NB4 (cell line): Measurements from ENCODE around the gene USP24.

Experiments
- DNase-seq: peaks from one replicate; pipeline ENCODE4 v3.0.0; 2010; ENCODE audit warnings: low read depth
- H3K4me3 ChIP-seq: one replicate; pipeline ENCODE4 v1.5.1; 2011; ENCODE audit warnings: mild to moderate bottlenecking, low read depth, low read length, moderate library complexity
- CTCF ChIP-seq: IDR thresholded peaks from one replicate; pipeline ENCODE4 v1.5.1; 2012; ENCODE audit warnings: low read depth, low read length
- MAX ChIP-seq: IDR thresholded peaks from 2 replicates; pipeline ENCODE4 v1.6.1; 2011; ENCODE audit warnings: low read depth, low read length
- MYC ChIP-seq: IDR thresholded peaks from 2 replicates; pipeline ENCODE4 v1.6.1; 2011; ENCODE audit warnings: low read depth, low read length
- POLR2A ChIP-seq: IDR thresholded peaks from 2 replicates; pipeline ENCODE4 v1.6.1; 2011; ENCODE audit warnings: mild to moderate bottlenecking; ENCODE audit not compliant: insufficient read length; ENCODE audit errors: extremely low read depth

Gene USP24

GRCh38 chr1:55150880-55151588, 64.1 kb downstream of the USP24 start:
- DNase-seq, result no peak
- TF ChIP-seq CTCF (no peak), MAX (no peak), MYC (no peak), POLR2A (no peak)

GRCh38 chr1:55148676-55149075, 66.5 kb downstream of the USP24 start:
- TF ChIP-seq MYC (no peak), POLR2A (no peak), MAX (no peak), CTCF (no peak)
- no peak for DNase-seq
- no peak overlapping the region for H3K4me3 ChIP-seq

More at GRCh38 chr1:55150880-55151588, 64.1 kb downstream of the USP24 start:
- H3K4me3 ChIP-seq, result no peak overlapping the region

GRCh38 chr1:55147524-55147923, 67.6 kb downstream of the USP24 start:
- no peak for DNase-seq
- no peak overlapping the region for H3K4me3 ChIP-seq
- TF ChIP-seq MYC (no peak), POLR2A (no peak)

GRCh38 chr1:55146781-55147180, 68.4 kb downstream of the USP24 start:
- H3K4me3 ChIP-seq, result no peak overlapping the region
- DNase-seq, result no peak
- TF ChIP-seq POLR2A (no peak), CTCF (no peak), MYC (no peak), MAX (no peak)

GRCh38 chr1:55144886-55145285, 70.3 kb downstream of the USP24 start:
- H3K4me3 ChIP-seq, result no peak overlapping the region
- no peak for TF ChIP-seq POLR2A
- no peak for TF ChIP-seq MYC
- no peak for TF ChIP-seq CTCF
- no peak for TF ChIP-seq MAX
- peak; percentile 21 for DNase-seq

- TF ChIP-seq MYC, result no peak
- peak; percentile 13 for DNase-seq
- H3K4me3 ChIP-seq, result no peak overlapping the region
Measured at GRCh38 chr1:55143684-55144083, 71.5 kb downstream of the USP24 start.

GRCh38 chr1:55141295-55141893, 73.8 kb downstream of the USP24 start:
- no peak for TF ChIP-seq MAX
- TF ChIP-seq POLR2A, result no peak
- no peak for TF ChIP-seq CTCF
- TF ChIP-seq MYC, result no peak
- DNase-seq, result no peak
- no peak overlapping the region for H3K4me3 ChIP-seq
